ENCODE data around the gene FREY1.

- TF ChIP-seq TEAD4 (IDR thresholded peaks at IDR 0.05) (no peak), TAF1 (IDR thresholded peaks at IDR 0.05; ENCODE audit: low read depth) (no peak), USF1 (IDR thresholded peaks at IDR 0.05) (no peak), EP300 (IDR thresholded peaks at IDR 0.05; ENCODE audit: borderline replicate concordance) (no peak), YY1 (IDR thresholded peaks at IDR 0.05; ENCODE audit: low read depth) (no peak), MAX (IDR thresholded peaks at IDR 0.05) (no peak), FOXM1 (IDR thresholded peaks at IDR 0.05; ENCODE audit: borderline replicate concordance, low read depth) (no peak), REST (IDR thresholded peaks at IDR 0.05; ENCODE audit: low read depth) (no peak), RAD21 (IDR thresholded peaks at IDR 0.05; ENCODE audit: low read depth) (no peak), EGR1 (IDR thresholded peaks at IDR 0.05) (no peak), CREB1 (IDR thresholded peaks at IDR 0.05; ENCODE audit: low read depth) (no peak)
Measured at GRCh38 chr11:45941285-45941684, 34.2 kb upstream of the FREY1 start.
